Lung microvascular endothelial cell (primary cell): Measurements from ENCODE around the gene DAPL1. TPM values are rescaled to one million over a fixed set of nuclear protein-coding genes. Genes with fewer than 3 reads are reported as not detected.
A peak's percentile ranks its signal among the peaks of the same experiment; 100 is the strongest.

Experiments
- DNase-seq, 2 donors: peaks; one replicate each; pipeline versions ENCODE4 v3.0.0 to v3.0.0-alpha.2; 2010; ENCODE audit warnings: low read depth in 2 of 2
- total RNA-seq: library from RNA; depleted of rRNA; stranded (reverse); fragments of >200 nt; gene quantifications from 2 replicates; pipeline ENCODE4 v1.2.1, GENCODE V29; 2014

The DAPL1 gene
- total RNA-seq: not detected in 2 replicates

DNA sequence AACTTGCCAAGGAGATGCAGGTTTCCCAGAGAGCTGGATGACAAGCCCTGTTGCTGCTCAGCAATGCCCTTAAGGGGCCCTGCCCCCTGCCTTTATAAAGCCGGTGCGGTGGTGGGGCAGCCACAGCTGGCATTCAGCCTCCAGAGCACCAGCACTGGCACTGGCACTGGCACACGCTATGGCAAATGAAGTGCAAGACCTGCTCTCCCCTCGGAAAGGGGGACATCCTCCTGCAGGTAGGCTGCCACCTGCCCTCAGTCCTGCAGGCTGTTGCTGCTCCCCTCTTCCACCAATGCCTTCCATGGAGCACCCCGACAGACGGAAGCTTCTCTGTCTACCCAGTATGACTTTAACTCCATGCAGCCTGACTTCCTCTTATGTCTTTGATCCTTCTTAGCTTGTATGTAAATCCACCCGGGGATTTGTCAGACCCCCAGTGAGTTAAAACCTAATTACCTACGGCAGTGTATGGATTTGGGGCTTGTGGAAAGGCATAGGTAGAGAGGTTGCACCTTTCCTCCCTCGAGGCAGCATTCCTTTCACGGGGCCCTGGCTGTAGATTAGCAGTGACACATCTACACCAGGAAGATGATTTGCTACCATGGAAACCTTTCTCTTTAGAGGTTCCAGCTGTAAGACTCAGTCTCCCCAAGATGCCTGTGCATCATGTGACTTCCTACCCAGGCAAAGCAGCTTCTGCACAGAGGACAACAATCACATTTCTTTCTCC, at the start of gene DAPL1:
TSS of gene DAPL1 (plus strand) at position 123 of the 730 bp plus-strand sequence. CDS start at position 179, 56 bp downstream.
- no peak for DNase-seq

DNA sequence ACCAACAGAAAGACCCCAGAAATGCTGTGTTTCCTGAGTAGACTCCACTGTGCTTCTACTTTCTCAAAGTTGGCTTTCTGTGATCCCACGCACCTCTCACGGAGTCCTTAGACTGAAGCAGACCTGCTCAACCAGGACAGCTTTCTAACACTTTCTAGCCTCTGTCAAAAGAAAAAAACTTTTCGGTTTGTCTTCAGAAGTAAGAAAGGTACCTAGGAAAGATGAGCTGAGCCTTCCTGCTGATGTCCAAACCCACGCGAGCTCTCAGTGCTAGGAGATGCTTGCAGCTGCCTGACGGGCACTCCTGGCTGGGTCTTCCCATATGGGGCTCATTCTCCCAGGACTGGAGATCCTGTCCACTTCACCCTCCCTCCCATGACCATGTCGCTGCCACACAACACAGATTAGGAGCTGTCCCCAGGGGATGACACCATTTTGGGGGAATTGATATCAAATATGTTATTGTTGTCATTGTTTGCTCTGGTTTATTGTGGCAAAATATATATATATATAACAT, 49.2 kb upstream of the DAPL1 start:
- DNase-seq: no peak

GRCh38 chr2:158746488-158746887, 48.6 kb upstream of the DAPL1 start:
- DNase-seq: no peak

- DNase-seq: no peak
Measured at GRCh38 chr2:158747281-158747680, 47.8 kb upstream of the DAPL1 start.

- no peak for DNase-seq
Measured at GRCh38 chr2:158748926-158749590, 46.1 kb upstream of the DAPL1 start.

GRCh38 chr2:158750458-158751125, 44.5 kb upstream of the DAPL1 start:
- DNase-seq: no peak

- DNase-seq: peak; percentile 73 to 80
Measured at GRCh38 chr2:158753641-158754611, 41.2 kb upstream of the DAPL1 start.

DNA sequence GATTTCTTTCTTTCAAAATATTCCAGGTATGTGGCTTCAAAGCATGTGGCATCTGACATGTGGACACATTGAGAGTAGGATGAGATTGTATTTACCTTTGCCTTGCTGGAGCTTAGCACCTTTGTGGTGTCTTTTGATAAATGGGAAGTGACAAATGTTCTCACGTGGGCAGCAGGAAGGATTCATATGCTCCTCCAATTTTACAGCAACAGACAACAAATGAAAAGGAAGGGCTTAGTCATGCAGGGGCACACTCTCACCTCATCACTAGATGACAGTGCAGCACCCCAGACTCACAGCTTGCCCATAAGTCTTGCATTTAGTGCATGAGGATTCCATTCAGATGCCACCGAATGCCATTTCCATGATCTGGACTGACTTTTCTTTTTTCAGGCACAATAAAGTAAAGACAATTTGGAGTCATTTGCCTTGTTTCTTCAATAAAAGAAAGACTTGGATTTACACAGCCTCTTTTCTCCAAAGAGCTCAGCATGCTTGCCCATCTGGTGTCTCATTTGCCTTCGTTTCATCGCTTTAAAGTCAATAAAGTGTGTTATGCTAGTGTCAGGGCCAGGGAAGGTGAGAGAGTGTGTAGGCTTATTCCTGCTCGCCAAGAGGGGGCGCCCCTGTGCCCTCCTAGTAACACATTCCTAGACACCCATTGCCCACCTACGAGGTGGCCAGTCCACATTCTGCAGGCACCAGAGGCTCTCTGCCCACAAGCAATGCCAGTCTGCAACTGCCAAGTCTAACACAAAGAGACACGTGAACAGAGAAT, 39.6 kb upstream of the DAPL1 start:
- peak in 1 of 2 donors; percentile 58 for DNase-seq

- no peak for DNase-seq
Measured at GRCh38 chr2:158756331-158756730, 38.8 kb upstream of the DAPL1 start.

GRCh38 chr2:158756976-158757375, 38.1 kb upstream of the DAPL1 start:
- DNase-seq: no peak

- no peak for DNase-seq
Measured at GRCh38 chr2:158760887-158761286, 34.2 kb upstream of the DAPL1 start.

GRCh38 chr2:158761621-158762020, 33.5 kb upstream of the DAPL1 start:
- DNase-seq: no peak

DNA sequence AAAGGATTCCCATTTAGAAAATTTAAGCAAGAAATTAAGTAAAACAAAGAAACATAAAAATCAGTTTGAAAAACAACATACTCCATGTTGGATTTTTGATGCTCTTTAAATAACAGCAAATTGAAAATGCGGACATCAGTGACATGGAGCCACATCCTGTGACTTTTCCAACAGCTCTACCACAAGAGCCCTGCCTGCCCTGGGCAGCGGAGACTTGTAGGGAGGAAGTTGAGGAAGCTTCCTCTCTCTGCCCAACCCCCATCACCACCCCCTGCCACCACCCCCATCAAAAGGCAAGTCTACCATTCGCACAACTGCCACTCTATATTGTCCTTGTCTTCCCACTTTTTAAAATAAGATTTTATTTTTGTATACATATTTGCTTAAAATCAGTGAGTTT, 32.8 kb upstream of the DAPL1 start:
- DNase-seq: no peak

GRCh38 chr2:158766524-158766923, 28.6 kb upstream of the DAPL1 start:
- no peak for DNase-seq

DNA sequence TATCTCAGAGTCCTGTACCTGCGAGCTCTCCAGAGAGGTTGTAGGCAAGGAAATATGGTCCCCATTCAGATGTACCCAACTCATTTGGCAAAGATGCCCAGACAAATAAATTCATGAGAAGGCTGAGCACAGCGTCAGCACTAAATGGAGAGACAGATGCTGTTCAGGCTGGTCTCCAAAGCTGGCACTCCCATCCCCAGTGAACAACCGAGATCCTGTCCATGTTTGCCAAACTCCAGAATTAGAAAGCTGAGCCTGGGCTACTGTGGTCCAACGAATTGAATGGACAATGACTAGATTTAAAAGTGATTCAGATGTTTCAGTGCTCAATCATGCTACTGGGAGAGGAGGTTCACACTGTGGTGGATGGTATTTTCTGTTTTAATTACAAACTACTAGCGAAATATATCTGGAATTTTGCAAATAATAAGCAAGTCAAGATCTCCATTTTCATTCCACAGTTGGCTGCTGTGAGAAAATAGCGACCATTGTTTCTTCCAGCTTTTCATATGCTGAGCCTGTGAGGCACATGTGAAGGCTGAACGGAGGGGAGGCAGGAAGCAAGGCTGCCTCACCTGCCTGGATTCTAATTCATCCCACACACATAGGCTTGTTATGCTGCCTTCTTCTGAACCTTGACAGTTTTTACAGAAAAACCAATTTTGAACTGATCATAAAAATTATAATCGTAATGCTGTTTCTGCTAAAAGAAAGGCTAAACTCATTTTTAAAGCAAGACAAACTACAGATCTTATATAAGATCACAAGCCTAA, 22.6 kb upstream of the DAPL1 start:
- no peak for DNase-seq

- DNase-seq: no peak
Measured at GRCh38 chr2:158773121-158773520, 22.0 kb upstream of the DAPL1 start.

DNA sequence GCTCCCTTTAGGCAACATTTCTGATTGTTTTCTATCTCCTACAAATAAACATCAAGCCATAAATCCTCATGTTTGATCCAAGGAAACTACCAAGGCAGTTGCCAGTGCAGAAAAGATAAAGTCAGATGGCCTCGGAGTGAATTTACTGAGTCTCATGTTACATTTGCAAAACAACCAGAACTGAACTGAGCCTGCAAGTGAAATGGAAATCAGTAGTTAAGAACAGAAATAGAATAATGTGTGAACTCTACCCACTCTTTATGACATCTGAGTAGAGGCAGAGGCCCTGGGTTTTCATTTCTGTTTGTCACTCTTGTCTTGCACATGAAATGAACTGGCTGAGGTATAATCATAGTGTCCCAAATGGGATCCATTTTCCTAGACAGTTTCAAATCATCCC, 20.4 kb upstream of the DAPL1 start:
- DNase-seq: no peak

DNA sequence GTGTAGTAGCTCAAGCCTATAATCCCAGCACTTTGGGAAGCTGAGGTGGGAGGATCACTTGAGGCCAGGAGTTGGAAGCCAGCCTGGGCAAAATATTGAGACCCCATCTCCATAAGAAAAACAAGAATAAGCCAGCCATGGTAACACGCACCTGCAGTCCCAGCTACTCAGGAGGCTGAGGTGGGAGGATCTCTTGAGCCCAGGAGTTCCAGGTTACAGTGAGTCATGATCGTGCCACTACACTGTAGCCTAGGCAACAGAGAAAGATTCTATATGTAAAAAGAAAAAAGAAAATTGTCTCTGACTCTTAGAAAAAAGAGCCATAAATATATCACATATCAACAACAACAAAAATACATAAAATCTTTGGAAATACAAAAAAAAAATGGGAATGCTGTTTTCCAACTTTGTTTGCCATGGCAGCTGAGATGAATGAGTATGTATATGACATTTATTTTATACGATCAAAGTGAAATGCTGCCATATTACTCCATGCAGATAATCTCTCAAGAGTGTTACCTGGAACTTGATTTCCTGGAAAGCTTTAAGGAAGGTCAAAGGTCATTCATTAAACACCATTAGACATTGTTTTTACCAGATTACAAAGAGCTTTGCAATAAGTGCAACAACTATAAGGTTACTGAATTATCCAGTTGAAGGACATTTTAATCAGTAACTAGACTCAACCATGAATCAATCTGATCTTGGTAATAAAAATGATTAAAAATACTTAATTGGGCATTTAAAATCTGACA, 19.7 kb upstream of the DAPL1 start:
- DNase-seq: no peak

- DNase-seq: no peak
Measured at GRCh38 chr2:158776231-158776630, 18.9 kb upstream of the DAPL1 start.
